HG02610 (cell line): Measurements from ENCODE around the gene CCNL2.
A peak's percentile ranks its signal among the peaks of the same experiment; 100 is the strongest.

Experiments
- ATAC-seq: cut with Tn5 transposase; IDR thresholded peaks from one replicate; pipeline ENCODE4 v1.9.1; 2021; ENCODE audit warnings: mild to moderate bottlenecking, moderate library complexity; ENCODE audit not compliant: unreplicated experiment

Gene CCNL2

DNA sequence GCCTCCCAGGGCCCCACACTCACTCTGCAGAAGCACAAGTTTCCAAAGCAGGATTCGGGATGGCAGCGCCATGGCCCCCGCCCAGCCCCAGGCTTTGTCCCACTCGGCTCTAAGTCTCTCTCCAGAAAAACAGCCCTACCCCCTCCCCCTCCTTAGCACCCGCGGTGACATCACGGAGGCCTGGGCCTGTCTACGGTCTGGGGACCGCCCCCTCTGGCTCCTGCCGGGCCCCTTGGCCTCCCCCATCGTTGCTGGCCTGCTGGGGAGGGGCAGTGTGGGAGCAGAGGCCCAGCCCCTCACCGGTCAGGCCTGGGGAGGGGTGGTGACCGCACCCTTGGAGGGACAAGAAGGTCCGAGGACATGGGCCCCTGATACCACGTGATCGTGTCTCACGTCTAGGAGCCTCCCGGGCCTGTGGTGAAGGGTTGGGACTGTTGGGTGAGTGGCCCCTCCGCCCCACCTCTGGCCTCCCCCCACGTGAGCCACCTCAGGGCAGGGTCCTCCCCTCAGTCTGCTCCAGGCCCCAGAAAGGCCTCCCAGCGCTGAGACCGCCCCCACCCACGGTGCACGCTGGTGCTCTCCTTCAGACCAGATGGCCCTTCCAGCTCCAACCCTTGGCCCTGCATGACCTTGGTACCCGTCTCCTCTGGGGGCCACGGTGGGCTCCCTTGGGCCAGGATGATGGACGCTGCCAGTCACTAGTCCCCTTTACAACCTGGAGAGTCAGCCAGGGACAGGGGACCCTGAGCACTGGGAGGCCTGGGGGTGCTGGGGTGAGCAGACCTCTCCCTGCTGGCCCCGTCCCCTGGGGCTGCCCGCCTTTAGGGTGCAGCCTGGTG is 40.5 kb downstream of the CCNL2 start, which contains the start of gene MXRA8:
MXRA8 (minus strand) TSS at position 123 of the 839 bp plus-strand sequence; CDS start at position 72, 51 bp downstream.
- no peak for ATAC-seq

DNA sequence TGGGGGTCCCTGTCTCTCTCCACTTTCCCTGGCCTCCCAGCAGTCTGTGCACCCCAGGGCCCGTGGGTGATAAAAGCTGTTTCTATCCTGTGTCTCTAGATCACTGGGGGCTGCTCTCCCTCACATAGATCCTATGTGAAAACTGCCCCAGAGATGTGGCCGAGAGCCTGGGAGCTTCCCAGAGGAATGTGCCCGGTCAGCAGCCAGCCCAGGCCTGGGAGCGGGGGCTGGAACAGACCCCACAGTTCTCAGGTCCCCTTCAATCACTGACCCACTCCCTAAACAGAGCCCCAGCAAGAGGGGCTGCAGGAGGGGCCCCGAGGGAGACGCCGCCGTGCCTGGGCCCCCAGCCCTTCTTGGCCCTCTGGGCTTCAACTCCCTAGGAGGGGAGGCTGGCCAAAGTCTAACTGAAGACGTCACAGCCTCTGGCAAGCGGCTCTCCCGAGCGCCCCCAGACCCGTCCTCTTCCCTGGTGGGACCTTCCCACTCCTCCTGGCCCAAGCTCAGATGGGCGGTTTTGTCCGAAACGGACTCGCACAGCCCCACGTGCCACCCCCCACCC is 41.2 kb downstream of the CCNL2 start:
- ATAC-seq: no peak

DNA sequence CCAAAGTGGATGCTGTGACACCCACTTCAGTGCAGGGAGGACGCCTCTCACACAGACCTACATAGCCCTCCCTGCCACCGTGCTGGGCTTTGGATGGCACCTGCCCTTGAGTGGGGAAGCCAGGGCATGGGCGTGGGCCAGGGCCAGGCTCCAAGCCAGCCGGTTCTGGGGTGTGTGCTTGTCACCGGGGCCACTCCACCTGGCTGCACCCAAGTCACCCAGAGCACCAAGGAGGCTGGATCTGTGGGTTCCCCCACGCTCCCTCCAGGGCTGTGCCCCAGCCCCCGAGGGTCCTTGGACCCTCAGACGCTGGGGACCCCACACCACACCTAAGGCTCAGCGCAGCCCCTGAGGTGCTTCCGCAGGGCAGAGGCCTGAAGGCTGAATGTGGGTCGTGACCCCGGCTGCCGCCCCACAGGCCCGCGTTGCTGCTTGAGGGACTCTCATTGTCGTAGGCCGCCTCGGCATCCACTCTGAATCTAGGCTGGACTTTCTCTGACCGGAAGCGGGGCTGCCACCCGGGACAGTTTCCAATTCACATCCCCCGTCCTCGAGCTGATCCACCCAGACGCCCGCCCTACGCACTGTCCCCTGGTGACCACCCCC is 42.2 kb downstream of the CCNL2 start:
- no peak for ATAC-seq

- ATAC-seq: no peak
Observed at GRCh38 chr1:1356166-1356795, 42.9 kb downstream of the CCNL2 start.

- no peak for ATAC-seq
Observed at GRCh38 chr1:1355416-1355815, 43.7 kb downstream of the CCNL2 start.

DNA sequence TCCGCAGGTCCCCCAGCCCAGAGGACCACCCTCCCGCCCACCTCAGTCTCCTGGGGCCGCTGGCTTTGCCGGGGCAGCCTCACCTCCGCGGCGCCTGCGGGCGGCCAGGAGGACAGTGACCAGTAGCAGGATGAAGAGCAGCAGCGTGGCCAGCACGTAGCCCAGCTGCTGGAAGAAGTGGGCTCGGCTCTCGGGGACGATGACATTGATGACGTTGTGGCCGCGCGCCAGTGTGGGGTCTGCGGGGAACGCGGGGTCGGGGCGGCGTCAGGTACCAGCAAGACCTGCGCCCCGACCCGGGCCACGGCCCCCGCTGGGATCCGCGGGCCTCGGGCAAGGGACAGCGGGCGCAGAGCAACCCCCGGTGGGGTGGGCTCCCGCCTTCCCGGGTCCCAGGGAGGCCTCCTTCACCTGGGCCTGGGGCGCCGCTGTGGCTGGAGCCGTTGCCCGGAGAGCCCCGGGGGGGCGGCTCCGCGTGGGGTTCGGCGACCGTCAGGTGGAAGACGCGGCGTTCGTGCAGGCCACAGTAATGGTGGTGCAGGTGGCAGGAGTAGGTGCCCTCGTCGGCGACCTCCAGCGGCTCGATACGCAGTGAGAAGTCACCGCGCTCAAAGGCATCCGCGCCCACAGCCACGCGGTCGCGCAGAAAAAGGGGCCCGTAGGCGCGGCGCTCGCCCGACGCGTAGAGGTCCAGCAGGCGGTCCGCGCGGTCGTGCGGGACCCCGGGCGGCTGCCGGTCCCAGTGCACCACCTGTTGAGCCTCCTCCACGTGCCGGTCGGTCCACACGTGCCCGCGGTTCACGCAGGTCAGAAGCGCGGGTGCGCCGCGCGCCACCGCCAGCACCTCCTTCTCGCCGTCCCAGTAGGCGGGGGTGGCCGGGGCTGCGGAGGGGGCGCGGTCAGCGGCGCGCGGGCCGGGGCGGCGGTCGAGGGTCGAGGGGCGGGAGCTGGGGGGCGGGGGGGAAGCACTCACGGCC is 44.6 kb downstream of the CCNL2 start:
- no peak for ATAC-seq

GRCh38 chr1:1353389-1354151 is 45.6 kb downstream of the CCNL2 start:
- ATAC-seq: no peak

- no peak for ATAC-seq
Observed at GRCh38 chr1:1352786-1353388, 46.2 kb downstream of the CCNL2 start.

DNA sequence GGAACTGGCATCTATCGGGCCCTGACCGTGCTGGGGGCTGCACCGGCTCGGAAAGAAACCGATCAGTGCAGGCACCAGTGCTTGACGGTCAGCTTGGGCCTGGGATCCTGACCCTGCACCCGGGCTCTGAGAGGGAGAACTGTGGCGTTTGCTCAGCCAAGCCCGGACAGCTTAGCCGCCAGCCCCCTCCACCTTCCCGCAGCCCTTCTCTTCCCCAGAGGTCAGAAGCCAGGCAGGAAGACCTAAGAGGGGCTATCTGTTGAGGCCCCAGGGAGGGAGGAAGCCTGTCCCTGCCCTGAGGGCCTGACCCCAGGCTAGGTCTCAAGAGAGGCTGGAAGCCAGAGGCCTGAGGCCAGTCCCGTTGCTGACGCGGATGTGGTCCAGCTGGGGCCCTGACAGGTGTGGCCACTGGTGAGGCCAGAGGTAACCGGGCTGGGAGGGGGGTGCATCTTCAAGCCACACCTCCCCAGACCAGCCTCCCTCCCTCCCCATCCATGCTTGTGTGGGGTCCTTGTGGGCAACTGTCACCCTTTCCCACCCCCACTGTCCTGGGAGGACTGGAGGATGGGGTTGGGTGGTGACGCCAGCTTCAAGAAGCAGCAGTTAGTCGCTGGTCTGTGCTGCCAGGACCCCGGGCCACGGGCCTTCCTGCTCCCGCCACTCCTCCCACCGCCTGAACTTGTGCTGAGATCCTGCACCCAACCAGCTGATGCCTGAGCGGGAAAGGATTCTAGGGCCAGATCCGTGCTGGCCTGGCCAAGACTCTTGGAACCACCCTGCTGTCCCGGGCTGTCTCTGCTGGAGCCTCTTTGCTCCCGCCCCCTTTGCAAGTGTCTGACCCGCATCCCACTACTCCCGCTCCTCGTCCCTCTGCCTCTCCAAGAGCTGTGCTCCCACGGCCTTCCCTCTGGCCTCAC is 47.4 kb downstream of the CCNL2 start:
- no peak for ATAC-seq

GRCh38 chr1:1349256-1350012 is 49.7 kb downstream of the CCNL2 start, which contains the start of gene DVL1:
Gene DVL1 (minus strand): TSS chr1:1349418. CDS start chr1:1349065, 353 bp downstream.
- ATAC-seq: peak; percentile 70

DNA sequence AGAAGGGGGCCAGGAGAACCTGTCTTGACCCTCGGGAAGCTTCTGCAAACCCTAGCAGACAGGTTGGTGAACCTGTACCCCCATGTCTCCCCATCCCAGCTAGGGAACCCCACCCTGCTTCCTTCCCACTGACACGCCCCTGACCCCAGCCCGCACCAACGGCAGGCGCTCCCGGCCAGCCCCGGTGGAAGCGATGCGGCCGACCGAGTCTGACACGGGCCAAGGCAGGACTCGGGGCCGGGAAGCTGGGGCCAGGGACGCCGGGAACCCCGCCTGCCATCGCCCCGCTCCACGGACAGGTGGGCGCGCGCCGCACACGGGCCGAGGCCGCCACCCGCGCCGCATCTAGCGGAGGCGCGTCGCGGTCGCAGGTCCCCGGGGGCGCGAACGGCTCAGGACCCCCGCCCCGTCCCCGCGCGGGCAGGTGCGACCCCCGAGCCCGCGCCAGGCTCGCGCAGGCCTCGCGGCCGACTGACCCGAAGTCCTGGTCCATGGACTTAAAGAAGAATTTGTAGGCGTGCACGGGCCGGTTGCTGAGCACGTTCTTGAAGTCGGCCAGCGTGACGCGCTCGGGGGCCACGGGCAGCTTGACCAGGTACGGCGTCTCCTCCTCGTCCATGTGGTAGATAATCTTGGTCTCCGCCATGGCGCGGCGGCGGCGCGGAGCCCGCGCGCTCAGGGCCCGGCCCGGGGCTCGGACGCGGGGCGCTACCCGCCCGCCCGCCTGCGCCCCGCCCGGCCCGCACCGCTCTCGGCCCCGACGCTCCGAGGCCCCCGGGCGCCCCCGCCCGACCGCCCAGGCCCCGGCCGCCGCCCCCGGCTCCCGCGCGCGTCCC is 50.5 kb downstream of the CCNL2 start:
- peak; percentile 31 for ATAC-seq

DNA sequence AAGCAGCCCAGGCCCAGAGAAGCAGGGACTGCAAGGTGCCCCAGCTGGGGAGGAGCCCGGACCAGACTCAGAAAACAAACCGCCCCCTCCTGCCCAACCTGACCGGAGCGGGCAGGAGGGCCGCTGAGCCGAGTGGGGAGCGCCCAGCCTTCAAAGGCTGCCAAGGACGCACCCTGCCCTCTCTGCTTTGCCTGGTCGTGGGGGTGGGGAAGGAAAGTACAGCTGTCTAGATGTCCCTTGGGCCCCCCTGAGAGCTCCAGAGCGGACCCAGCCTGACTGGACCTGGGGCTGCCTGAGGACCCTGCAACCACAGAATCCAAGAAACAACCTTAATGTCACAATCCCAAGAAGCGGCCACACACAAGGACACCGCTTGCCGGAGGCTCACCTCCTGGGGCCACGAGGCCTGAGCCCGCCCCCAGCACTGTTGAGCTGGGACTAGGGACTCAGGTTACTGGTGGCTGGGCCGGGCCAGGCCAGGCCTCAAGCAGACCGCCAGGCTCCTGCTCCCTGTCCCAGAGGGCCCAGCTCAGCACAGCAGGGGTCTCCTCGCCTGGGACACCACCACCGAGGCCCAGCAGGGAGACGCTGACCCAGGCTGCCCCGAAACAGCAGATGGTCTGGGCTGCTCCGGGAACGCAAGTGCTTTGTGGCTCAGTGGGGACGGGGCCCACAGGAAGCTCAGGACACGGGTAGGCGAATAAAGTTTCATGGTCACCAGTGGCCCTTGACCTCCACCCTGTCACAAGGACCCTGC is 51.3 kb downstream of the CCNL2 start:
- ATAC-seq: no peak

DNA sequence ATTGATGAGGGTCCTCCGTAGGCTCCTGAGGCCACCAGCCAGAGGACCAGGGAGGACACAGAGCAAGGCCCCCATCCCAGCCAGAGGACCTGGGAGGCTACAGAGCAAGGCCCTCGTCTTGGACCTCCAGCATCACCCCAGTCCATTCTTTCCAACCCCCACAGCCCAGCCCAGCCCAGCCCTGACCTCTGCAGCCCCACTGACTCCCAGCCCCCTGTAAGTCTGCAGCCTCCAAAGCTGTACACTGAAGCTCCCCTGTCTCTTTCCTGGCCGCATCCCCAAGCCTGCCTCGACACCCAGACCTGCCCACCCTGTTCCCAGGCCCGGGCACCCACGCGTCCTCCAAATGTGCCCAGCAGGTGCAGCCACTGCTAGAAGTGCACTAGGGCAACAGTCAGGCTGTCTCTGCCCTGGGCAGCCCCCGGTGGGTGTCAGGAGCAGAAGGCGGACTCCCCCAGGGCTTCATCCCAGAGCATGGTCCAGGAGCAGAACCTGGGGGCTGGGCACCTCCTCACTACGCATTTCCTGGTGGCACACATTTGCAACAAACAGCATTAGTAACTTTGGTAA is 52.0 kb downstream of the CCNL2 start:
- no peak for ATAC-seq

DNA sequence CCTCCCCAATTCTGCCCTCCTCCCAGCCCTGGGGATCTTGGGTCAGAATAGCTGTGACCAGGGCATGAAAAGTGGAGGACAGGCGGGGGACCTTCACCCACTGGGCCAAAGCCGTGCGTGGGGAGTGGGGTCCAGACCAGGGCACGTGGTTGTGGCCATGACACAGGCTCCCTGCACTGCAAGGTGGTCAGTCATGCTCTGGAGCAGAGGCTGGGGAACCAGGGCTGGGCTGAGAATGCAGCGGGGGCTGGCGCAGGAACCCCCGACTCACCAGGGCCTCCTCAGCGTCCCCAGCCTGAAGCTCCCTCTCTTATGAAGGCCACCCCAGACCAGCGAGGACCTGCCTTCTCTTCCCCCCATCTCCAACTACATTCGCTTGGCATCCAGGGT is 52.6 kb downstream of the CCNL2 start:
- ATAC-seq: no peak

GRCh38 chr1:1345860-1346500 is 53.2 kb downstream of the CCNL2 start:
- ATAC-seq: no peak
